ENCODE measurements around the gene MTM1.

GRCh38 chrX:150551963-150552362 is 16.5 kb upstream of the MTM1 start:
- TF ChIP-seq, protein P1, sequence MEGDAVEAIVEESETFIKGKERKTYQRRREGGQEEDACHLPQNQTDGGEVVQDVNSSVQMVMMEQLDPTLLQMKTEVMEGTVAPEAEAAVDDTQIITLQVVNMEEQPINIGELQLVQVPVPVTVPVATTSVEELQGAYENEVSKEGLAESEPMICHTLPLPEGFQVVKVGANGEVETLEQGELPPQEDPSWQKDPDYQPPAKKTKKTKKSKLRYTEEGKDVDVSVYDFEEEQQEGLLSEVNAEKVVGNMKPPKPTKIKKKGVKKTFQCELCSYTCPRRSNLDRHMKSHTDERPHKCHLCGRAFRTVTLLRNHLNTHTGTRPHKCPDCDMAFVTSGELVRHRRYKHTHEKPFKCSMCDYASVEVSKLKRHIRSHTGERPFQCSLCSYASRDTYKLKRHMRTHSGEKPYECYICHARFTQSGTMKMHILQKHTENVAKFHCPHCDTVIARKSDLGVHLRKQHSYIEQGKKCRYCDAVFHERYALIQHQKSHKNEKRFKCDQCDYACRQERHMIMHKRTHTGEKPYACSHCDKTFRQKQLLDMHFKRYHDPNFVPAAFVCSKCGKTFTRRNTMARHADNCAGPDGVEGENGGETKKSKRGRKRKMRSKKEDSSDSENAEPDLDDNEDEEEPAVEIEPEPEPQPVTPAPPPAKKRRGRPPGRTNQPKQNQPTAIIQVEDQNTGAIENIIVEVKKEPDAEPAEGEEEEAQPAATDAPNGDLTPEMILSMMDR (IDR thresholded peaks at IDR 0.05; ENCODE audit: insufficient read depth, low read length, poor library complexity, severe bottlenecking) = no peak
- TF ChIP-seq EZH2phosphoT487 (conservative IDR thresholded peaks at IDR 0.05; ENCODE audit: low read length) = no peak

All from SU-DHL-6 (cell line).